ENCODE measurements around the gene MYPOP.
A peak's percentile ranks its signal among the peaks of the same experiment; 100 is the strongest.

Gene MYPOP

GRCh38 chr19:45863840-45864628, 38.4 kb downstream of the MYPOP start, which contains the start of gene FOXA3 (continued):
- no peak for TF ChIP-seq ZNF701 (tag by site-specific recombination; IDR thresholded peaks at IDR 0.05)
- no peak for TF ChIP-seq ZNF302 (tag by site-specific recombination; IDR thresholded peaks at IDR 0.05; ENCODE audit: low read depth)
- TF ChIP-seq GLIS2 (tag by site-specific recombination; IDR thresholded peaks at IDR 0.05) = peak; percentile 67; the same call in 1 of the 2 replicates
- TF ChIP-seq GLIS1 (tag by site-specific recombination; IDR thresholded peaks at IDR 0.05) = peak; percentile 84; the same call in 1 of the 2 replicates
- no peak for TF ChIP-seq ZNF133 (tag by site-specific recombination; IDR thresholded peaks at IDR 0.05)
- no peak for TF ChIP-seq ZNF670 (tag by site-specific recombination; IDR thresholded peaks at IDR 0.05; ENCODE audit: low read depth)

DNA sequence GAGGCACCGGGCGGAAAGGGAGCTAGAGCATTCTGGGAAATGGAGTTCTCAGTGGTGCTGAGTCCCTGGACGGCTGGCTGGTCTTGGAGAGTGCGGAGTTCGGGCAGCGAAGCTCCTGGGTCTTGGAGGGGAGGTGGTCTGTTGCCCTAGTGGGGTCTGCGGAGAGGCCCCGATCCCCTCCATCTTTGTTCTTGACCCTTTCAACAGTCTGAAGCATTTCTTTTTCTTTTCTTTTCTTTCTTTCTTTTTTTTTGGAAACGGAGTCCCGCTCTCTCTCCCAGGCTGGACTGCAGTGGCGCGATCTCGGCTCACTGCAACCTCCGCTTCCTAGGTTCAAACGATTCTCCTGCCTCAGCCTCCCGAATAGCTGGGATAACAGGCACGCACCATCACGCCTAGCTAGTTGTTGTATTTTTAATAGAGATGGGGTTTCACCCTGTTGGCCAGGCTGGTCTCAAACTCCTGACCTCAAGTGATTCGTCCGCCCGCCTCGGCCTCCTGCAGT, 39.0 kb downstream of the MYPOP start:
- peaks cover 16 to 35% of the 10 kb centered on the region in 2 experiments for H3K36me3 ChIP-seq (ENCODE audit: control insufficient read depth in 2 of 2, insufficient read depth in 1 of 2, low read length in 2 of 2)
- CTCF ChIA-PET = interaction anchor here (0.6 to 6.6 kb wide), 11 partner anchors 18 to 369 kb away, joined by 3 to 91 read pairs (median 5); partner anchors contain the start of genes IRF2BP1 and MYPOP
- peak overlapping the region; percentile 29 for H3K4me3 ChIP-seq (ENCODE audit: low read depth, low read length)
- POLR2A ChIA-PET = interaction anchor here (0.6 to 3.7 kb wide), 19 partner anchors 10 to 737 kb away, joined by 3 to 39 read pairs (median 4); partner anchors contain the start of genes CALM3, CCDC61, CCDC8 and IRF2BP1
- no peak overlapping the region for H3K27ac ChIP-seq (ENCODE audit: extremely low read depth, low read depth, low read length)
- H3K4me1 ChIP-seq (ENCODE audit: control insufficient read depth, insufficient read depth, low read length) = peaks cover 10% of the 10 kb centered on the region
- no peaks in the 10 kb centered on the region for H3K9me3 ChIP-seq (ENCODE audit: control insufficient read depth, insufficient read depth, low read depth, low read length)
- TF ChIP-seq RBAK (tag by site-specific recombination; IDR thresholded peaks at IDR 0.05) (no peak), SCRT2 (tag by site-specific recombination; IDR thresholded peaks at IDR 0.05) (no peak), ZBTB17 (tag by site-specific recombination; IDR thresholded peaks at IDR 0.05) (peak; percentile 97), ZNF785 (tag by site-specific recombination; IDR thresholded peaks at IDR 0.05) (peak; percentile 79), ZFP37 (tag by site-specific recombination; IDR thresholded peaks at IDR 0.05) (no peak), ZNF2 (tag by site-specific recombination; IDR thresholded peaks at IDR 0.05) (no peak), ZNF157 (tag by site-specific recombination; IDR thresholded peaks at IDR 0.05) (no peak), ZNF791 (tag by site-specific recombination; IDR thresholded peaks at IDR 0.05) (no peak), HOXA7 (CRISPR knock-in tag; IDR thresholded peaks at IDR 0.05; ENCODE audit: borderline replicate concordance) (no peak), ZNF138 (tag by site-specific recombination; IDR thresholded peaks at IDR 0.05; ENCODE audit: borderline replicate concordance) (no peak), ZNF416 (tag by site-specific recombination; IDR thresholded peaks at IDR 0.05) (no peak), ZNF837 (tag by site-specific recombination; IDR thresholded peaks at IDR 0.05) (no peak), INSM2 (tag by site-specific recombination; IDR thresholded peaks at IDR 0.05) (no peak), HOXD13 (CRISPR knock-in tag; IDR thresholded peaks at IDR 0.05; ENCODE audit: borderline replicate concordance) (no peak), ZNF23 (tag by site-specific recombination; IDR thresholded peaks at IDR 0.05; ENCODE audit: borderline replicate concordance) (no peak), ZSCAN30 (tag by site-specific recombination; IDR thresholded peaks at IDR 0.05) (no peak), PRDM1 (tag by site-specific recombination; IDR thresholded peaks at IDR 0.05) (no peak), ZNF202 (tag by site-specific recombination; IDR thresholded peaks at IDR 0.05; ENCODE audit: borderline replicate concordance) (no peak), ZNF610 (tag by site-specific recombination; IDR thresholded peaks at IDR 0.05; ENCODE audit: borderline replicate concordance) (no peak; the same call in 1 of the 2 replicates), ZNF843 (tag by site-specific recombination; IDR thresholded peaks at IDR 0.05) (no peak), BCL11B (tag by site-specific recombination; IDR thresholded peaks at IDR 0.05; ENCODE audit: low read depth) (0 out of 2 replicates have a peak, but pooled peaks have one; percentile 31), ZNF658 (tag by site-specific recombination; IDR thresholded peaks at IDR 0.05) (no peak), ZNF223 (tag by site-specific recombination; IDR thresholded peaks at IDR 0.05) (no peak), ZNF571 (tag by site-specific recombination; IDR thresholded peaks at IDR 0.05) (no peak), ZBTB26 (tag by site-specific recombination; optimal IDR thresholded peaks at IDR 0.05) (no peak)
- TF ChIP-seq, protein P1, sequence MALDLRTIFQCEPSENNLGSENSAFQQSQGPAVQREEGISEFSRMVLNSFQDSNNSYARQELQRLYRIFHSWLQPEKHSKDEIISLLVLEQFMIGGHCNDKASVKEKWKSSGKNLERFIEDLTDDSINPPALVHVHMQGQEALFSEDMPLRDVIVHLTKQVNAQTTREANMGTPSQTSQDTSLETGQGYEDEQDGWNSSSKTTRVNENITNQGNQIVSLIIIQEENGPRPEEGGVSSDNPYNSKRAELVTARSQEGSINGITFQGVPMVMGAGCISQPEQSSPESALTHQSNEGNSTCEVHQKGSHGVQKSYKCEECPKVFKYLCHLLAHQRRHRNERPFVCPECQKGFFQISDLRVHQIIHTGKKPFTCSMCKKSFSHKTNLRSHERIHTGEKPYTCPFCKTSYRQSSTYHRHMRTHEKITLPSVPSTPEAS (tag by site-specific recombination; IDR thresholded peaks at IDR 0.05) = no peak
- TF ChIP-seq, protein P2, sequence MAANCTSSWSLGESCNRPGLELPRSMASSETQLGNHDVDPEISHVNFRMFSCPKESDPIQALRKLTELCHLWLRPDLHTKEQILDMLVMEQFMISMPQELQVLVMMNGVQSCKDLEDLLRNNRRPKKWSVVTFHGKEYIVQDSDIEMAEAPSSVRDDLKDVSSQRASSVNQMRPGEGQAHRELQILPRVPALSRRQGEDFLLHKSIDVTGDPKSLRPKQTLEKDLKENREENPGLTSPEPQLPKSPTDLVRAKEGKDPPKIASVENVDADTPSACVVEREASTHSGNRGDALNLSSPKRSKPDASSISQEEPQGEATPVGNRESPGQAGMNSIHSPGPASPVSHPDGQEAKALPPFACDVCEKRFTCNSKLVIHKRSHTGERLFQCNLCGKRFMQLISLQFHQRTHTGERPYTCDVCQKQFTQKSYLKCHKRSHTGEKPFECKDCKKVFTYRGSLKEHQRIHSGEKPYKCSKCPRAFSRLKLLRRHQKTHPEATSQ (tag by site-specific recombination; IDR thresholded peaks at IDR 0.05) = no peak
